Mammary epithelial cell (primary cell): ENCODE measurements around the gene FAF1.

Experiments used
- CTCF ChIP-seq, 2 donors: IDR thresholded peaks in 1 of 2; conservative IDR thresholded peaks in 1 of 2; 2 replicates each; pipeline ENCODE4 v1.5.1; 2011 to 2012; ENCODE audit warnings: inconsistent platforms in 2 of 2, low read length in 2 of 2, mild to moderate bottlenecking in 2 of 2, control low read depth in 1 of 2, low read depth in 1 of 2; ENCODE audit not compliant: insufficient read depth in 1 of 2; ENCODE audit errors: extremely low read depth in 1 of 2
- EZH2 ChIP-seq: IDR thresholded peaks from 2 replicates; pipeline ENCODE4 v1.6.1; 2012; ENCODE audit warnings: low read length, inconsistent platforms, borderline replicate concordance

GRCh38 chr1:50421366-50421748 is 538.7 kb downstream of the FAF1 start:
- TF ChIP-seq CTCF (conservative IDR thresholded peaks at IDR 0.05 in 1 of 2, IDR thresholded peaks at IDR 0.05 in 1 of 2; ENCODE audit: extremely low read depth in 1 of 2, insufficient read depth in 1 of 2, low read depth in 1 of 2, low read length in 2 of 2) (no peak), EZH2 (peak; percentile 36)
